ENCODE results near the gene FOXL3. TPM values are rescaled to one million over a fixed set of nuclear protein-coding genes. Genes with fewer than 3 reads are reported as not detected.
"Not testable (repeated sequence)": the region's sequence is repeated elsewhere in the genome, so short reads cannot be mapped to it uniquely, and the experiment has no call there.

The FOXL3 gene
- total RNA-seq, 4 donors from 2014 or later, result not detected

DNA sequence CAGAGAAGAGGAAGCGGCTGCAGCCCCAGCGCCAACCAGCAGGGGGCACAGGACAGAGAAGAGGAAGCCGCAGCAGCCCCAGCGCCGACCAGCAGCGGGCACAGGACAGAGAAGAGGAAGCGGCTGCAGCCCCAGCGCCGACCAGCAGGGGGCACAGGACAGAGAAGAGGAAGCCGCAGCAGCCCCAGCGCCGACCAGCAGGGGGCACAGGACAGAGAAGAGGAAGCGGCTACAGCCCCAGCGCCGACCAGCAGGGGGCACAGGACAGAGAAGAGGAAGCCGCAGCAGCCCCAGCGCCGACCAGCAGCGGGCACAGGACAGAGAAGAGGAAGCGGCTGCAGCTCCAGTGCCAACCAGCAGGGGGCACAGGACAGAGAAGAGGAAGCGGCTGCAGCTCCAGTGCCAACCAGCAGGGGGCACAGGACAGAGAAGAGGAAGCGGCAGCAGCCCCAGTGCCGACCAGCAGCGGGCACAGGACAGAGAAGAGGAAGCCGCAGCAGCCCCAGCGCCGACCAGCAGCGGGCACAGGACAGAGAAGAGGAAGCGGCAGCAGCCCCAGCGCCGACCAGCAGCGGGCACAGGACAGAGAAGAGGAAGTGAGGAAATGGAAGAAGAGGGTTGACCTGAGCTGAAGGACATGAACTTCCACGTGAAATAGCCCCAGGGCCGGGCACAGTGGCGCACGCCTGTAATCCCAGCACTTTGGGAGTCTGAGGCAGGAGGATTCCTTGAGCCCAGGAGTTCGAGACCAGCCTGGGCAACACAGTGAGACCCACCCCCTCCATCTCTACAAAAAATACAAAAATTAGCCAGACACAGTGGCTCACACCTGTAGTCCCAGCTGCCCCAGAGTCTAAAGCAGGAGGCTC, 26.3 kb upstream of the FOXL3 start:
- DNase-seq (ENCODE audit: extremely low spot score); H3K9me3 ChIP-seq; intact Hi-C loops (cut with DNase I); H3K4me1 ChIP-seq; H3K4me3 ChIP-seq; H3K27me3 ChIP-seq: not testable (repeated sequence)
- Histone ChIP-seq H3K36me3 (peaks cover 20 to 35% (median 32%) of the 10 kb centered on the region in 4 donors), H3K27ac (replicated peaks in 1 of 4) (peak overlapping the region in 1 of 4 donors; percentile 22)
- WGBS, result 66% methylated on average over 25 of the region's 37 CpGs
- TF ChIP-seq, protein P1, sequence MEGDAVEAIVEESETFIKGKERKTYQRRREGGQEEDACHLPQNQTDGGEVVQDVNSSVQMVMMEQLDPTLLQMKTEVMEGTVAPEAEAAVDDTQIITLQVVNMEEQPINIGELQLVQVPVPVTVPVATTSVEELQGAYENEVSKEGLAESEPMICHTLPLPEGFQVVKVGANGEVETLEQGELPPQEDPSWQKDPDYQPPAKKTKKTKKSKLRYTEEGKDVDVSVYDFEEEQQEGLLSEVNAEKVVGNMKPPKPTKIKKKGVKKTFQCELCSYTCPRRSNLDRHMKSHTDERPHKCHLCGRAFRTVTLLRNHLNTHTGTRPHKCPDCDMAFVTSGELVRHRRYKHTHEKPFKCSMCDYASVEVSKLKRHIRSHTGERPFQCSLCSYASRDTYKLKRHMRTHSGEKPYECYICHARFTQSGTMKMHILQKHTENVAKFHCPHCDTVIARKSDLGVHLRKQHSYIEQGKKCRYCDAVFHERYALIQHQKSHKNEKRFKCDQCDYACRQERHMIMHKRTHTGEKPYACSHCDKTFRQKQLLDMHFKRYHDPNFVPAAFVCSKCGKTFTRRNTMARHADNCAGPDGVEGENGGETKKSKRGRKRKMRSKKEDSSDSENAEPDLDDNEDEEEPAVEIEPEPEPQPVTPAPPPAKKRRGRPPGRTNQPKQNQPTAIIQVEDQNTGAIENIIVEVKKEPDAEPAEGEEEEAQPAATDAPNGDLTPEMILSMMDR (IDR thresholded peaks at IDR 0.05), result peak in 1 of 3 experiments; percentile 32

- intact Hi-C loops (cut with DNase I), result no loop called here
- DNase-seq (ENCODE audit: extremely low spot score), result no peak
Measured at GRCh38 chr7:264541-265191, 25.3 kb upstream of the FOXL3 start.

DNA sequence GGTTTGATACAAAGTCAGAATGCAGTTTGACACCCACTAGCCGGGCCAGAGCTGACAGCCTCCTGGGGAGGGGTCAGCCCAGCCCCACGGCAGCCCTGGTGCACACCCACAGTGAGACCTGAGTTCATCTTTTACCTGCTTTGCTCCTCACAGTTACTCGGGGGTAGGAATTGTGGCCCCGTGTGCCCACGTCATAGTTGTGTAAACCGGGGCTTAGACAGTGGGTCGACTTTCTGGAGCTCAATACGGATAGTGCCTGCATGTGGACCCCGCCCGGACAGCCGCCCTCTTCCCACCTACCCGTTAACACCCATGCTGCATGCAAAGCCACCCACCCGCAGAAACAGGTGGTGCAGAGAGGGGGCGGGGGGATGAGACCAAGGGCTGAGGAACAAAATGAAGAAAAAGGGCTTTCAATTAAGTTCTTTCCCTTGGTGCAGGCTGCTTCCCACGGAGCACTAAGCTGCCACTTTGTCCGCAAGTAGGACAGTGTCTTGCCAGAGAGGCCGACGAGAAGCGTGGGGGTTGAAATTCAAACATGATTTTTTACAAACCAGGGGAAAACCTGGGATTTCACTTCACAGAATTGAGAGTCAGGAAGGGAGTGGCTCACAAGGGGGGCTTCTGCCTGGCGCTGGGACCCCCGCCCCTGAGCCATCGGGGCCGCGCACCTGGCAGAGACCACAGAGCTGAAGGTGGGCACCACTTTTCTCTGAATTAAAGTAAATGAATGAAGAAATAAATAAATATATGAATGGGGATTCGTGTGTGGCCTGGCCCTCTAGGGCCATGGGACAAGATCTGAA, 24.6 kb upstream of the FOXL3 start:
- Histone ChIP-seq H3K27me3 (peaks cover 0 to 15% (median 0%) of the 10 kb centered on the region in 4 donors), H3K4me1 (peaks cover 0 to 4% (median 0%) of the 10 kb centered on the region in 4 donors), H3K27ac (replicated peaks in 1 of 4) (no peak overlapping the region), H3K9me3 (peaks cover 0 to 8% (median 5%) of the 10 kb centered on the region in 4 donors), H3K4me3 (no peak overlapping the region), H3K36me3 (peaks cover 6 to 18% (median 15%) of the 10 kb centered on the region in 4 donors)
- intact Hi-C loops (cut with DNase I), result no loop called here
- whole genome bisulfite sequencing, result 61% methylated on average over 18 of the region's 25 CpGs
- no peak for DNase-seq (ENCODE audit: extremely low spot score)
- TF ChIP-seq POLR2AphosphoS5 (IDR thresholded peaks at IDR 0.05), result no peak
- no peak for TF ChIP-seq EP300 (IDR thresholded peaks at IDR 0.05)

More at GRCh38 chr7:264541-265191, 25.3 kb upstream of the FOXL3 start:
- H3K9me3 ChIP-seq, result peaks cover 0 to 8% (median 5%) of the 10 kb centered on the region in 4 donors
- H3K27me3 ChIP-seq, result peaks cover 0 to 8% (median 0%) of the 10 kb centered on the region in 4 donors
- H3K4me3 ChIP-seq, result no peak overlapping the region
- H3K27ac ChIP-seq (replicated peaks in 1 of 4), result no peak overlapping the region
- H3K36me3 ChIP-seq, result peaks cover 13 to 26% (median 23%) of the 10 kb centered on the region in 4 donors
- WGBS, result 65% methylated on average over 27 of the region's 27 CpGs
- H3K4me1 ChIP-seq, result peaks cover 0 to 4% (median 0%) of the 10 kb centered on the region in 4 donors
- TF ChIP-seq POLR2A (IDR thresholded peaks at IDR 0.05; ENCODE audit: low read depth) (no peak), EP300 (IDR thresholded peaks at IDR 0.05) (no peak), POLR2AphosphoS5 (IDR thresholded peaks at IDR 0.05) (no peak)
- TF ChIP-seq, protein P1 (IDR thresholded peaks at IDR 0.05), result no peak

- TF ChIP-seq POLR2AphosphoS5 (IDR thresholded peaks at IDR 0.05), result no peak
- no peak for TF ChIP-seq POLR2A (IDR thresholded peaks at IDR 0.05; ENCODE audit: low read depth)
- TF ChIP-seq, protein P1 (IDR thresholded peaks at IDR 0.05), result no peak
- TF ChIP-seq EP300 (IDR thresholded peaks at IDR 0.05), result no peak
- H3K4me3 ChIP-seq, result no peak overlapping the region
- intact Hi-C loops (cut with DNase I), result no loop called here
- H3K27me3 ChIP-seq, result peaks cover 0 to 16% (median 0%) of the 10 kb centered on the region in 4 donors
- H3K36me3 ChIP-seq, result peaks cover 0 to 10% (median 7%) of the 10 kb centered on the region in 4 donors
- no peak overlapping the region for H3K27ac ChIP-seq (replicated peaks in 1 of 4)
- WGBS, result 78% methylated on average over 10 of the region's 22 CpGs
- peaks cover 0 to 8% (median 5%) of the 10 kb centered on the region in 4 donors for H3K9me3 ChIP-seq
- no peak for DNase-seq (ENCODE audit: extremely low spot score)
- peaks cover 0 to 4% (median 0%) of the 10 kb centered on the region in 4 donors for H3K4me1 ChIP-seq
Measured at GRCh38 chr7:265998-266850, 23.7 kb upstream of the FOXL3 start.
